HG02571 (cell line): Measurements from ENCODE around the gene MMUT.
"Not testable (repeated sequence)": the region's sequence is repeated elsewhere in the genome, so short reads cannot be mapped to it uniquely, and the experiment has no call there.

Experiments used
- ATAC-seq: cut with Tn5 transposase; IDR thresholded peaks from one replicate; pipeline ENCODE4 v1.9.1; 2021; ENCODE audit warnings: mild to moderate bottlenecking, moderate library complexity; ENCODE audit not compliant: unreplicated experiment

The MMUT gene

GRCh38 chr6:49430187-49430586 is 32.9 kb downstream of the MMUT start:
- ATAC-seq: no peak

- ATAC-seq: no peak
Observed at GRCh38 chr6:49423817-49424216, 39.2 kb downstream of the MMUT start.

- ATAC-seq: no peak
Observed at GRCh38 chr6:49416195-49416594, 46.9 kb downstream of the MMUT start.

- no peak for ATAC-seq
Observed at GRCh38 chr6:49415358-49415757, 47.7 kb downstream of the MMUT start.

GRCh38 chr6:49410564-49410963 is 52.5 kb downstream of the MMUT start:
- no peak for ATAC-seq

GRCh38 chr6:49409951-49410542 is 53.0 kb downstream of the MMUT start:
- ATAC-seq: peak; percentile 81

- ATAC-seq: no peak
Observed at GRCh38 chr6:49406250-49406970, 56.6 kb downstream of the MMUT start.

GRCh38 chr6:49401063-49401462 is 62.0 kb downstream of the MMUT start:
- no peak for ATAC-seq

GRCh38 chr6:49386667-49387508 is 76.2 kb downstream of the MMUT start:
- ATAC-seq: not testable (repeated sequence)

- no peak for ATAC-seq
Observed at GRCh38 chr6:49384904-49385303, 78.1 kb downstream of the MMUT start.
